Endothelial cell (in vitro differentiated cells): ENCODE results near the gene HCFC1R1. TPM values are rescaled to one million over a fixed set of nuclear protein-coding genes. Genes with fewer than 3 reads are reported as not detected.
A peak's percentile ranks its signal among the peaks of the same experiment; 100 is the strongest.

ENCODE experiments used
- DNase-seq: peaks from one replicate; pipeline ENCODE4 v3.0.0; 2021; ENCODE audit warnings: low spot score
- H3K27ac Mint-ChIP-seq: one replicate; pipeline ENCODE4 v1.8.0; 2021; ENCODE audit warnings: mixed read lengths, inconsistent platforms; ENCODE audit not compliant: unreplicated experiment
- H3K27me3 Mint-ChIP-seq: one replicate; pipeline ENCODE4 v1.8.0; 2021; ENCODE audit warnings: mild to moderate bottlenecking, moderate library complexity, mixed read lengths, inconsistent platforms; ENCODE audit not compliant: unreplicated experiment
- H3K36me3 Mint-ChIP-seq: one replicate; pipeline ENCODE4 v1.8.0; 2021; ENCODE audit warnings: mild to moderate bottlenecking, low read depth, mixed read lengths, inconsistent platforms; ENCODE audit not compliant: unreplicated experiment
- H3K4me1 Mint-ChIP-seq: one replicate; pipeline ENCODE4 v1.8.0; 2021; ENCODE audit warnings: mild to moderate bottlenecking, mixed read lengths, inconsistent platforms; ENCODE audit not compliant: unreplicated experiment
- H3K4me3 Mint-ChIP-seq: one replicate; pipeline ENCODE4 v1.8.0; 2021; ENCODE audit warnings: mild to moderate bottlenecking, mixed read lengths, inconsistent platforms; ENCODE audit not compliant: unreplicated experiment
- H3K9me3 Mint-ChIP-seq: one replicate; pipeline ENCODE4 v1.8.0; 2021; ENCODE audit warnings: mixed read lengths, inconsistent platforms; ENCODE audit not compliant: unreplicated experiment
- total RNA-seq: library from RNA; stranded (reverse); fragmentation: NEBNext Ultra II Directional; extraction: Animal tissue kit (Norgen Biotek cat#: 25700); gene quantifications from one replicate; pipeline ENCODE4 v1.2.1, GENCODE V29; 2021; ENCODE audit not compliant: unreplicated experiment
- TF ChIP-seq, protein P1 (sequence below): fragments of 200-600 bp; sonication (generic); IDR thresholded peaks from one replicate; pipeline ENCODE4 v1.5.0; 2021; ENCODE audit warnings: antibody characterized with exemption; ENCODE audit not compliant: unreplicated experiment

Gene HCFC1R1
- total RNA-seq, 1 donor from 2014 or later: 28.7 TPM

DNA sequence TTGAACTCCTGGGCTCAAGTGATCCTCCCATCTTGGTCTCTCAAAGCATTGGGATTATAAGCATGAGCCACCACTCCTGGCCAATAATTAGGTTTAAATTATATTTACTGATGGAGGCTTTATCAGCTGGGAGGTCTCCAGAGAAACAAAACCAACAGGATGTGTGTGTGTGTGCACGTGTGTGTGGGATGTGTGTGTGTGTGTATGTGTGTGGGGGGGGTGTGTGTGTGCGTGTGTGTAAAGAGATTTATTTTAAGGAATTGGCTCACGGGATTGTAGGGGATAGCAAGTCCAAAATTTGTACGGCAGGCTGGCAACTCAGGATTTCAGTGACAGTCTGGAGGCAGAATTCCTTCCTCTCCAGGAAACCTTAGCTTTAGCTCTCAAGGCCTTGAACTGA, 27.3 kb upstream of the HCFC1R1 start:
- peaks cover 7% of the 10 kb centered on the region for H3K4me1 Mint-ChIP-seq
- no peak for DNase-seq
- H3K9me3 Mint-ChIP-seq: no peaks in the 10 kb centered on the region
- H3K27me3 Mint-ChIP-seq: peaks cover 18% of the 10 kb centered on the region
- no peak overlapping the region for H3K27ac Mint-ChIP-seq
- H3K4me3 Mint-ChIP-seq: no peak overlapping the region
- peaks cover 28% of the 10 kb centered on the region for H3K36me3 Mint-ChIP-seq
- TF ChIP-seq, protein P1, sequence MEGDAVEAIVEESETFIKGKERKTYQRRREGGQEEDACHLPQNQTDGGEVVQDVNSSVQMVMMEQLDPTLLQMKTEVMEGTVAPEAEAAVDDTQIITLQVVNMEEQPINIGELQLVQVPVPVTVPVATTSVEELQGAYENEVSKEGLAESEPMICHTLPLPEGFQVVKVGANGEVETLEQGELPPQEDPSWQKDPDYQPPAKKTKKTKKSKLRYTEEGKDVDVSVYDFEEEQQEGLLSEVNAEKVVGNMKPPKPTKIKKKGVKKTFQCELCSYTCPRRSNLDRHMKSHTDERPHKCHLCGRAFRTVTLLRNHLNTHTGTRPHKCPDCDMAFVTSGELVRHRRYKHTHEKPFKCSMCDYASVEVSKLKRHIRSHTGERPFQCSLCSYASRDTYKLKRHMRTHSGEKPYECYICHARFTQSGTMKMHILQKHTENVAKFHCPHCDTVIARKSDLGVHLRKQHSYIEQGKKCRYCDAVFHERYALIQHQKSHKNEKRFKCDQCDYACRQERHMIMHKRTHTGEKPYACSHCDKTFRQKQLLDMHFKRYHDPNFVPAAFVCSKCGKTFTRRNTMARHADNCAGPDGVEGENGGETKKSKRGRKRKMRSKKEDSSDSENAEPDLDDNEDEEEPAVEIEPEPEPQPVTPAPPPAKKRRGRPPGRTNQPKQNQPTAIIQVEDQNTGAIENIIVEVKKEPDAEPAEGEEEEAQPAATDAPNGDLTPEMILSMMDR: no peak

DNA sequence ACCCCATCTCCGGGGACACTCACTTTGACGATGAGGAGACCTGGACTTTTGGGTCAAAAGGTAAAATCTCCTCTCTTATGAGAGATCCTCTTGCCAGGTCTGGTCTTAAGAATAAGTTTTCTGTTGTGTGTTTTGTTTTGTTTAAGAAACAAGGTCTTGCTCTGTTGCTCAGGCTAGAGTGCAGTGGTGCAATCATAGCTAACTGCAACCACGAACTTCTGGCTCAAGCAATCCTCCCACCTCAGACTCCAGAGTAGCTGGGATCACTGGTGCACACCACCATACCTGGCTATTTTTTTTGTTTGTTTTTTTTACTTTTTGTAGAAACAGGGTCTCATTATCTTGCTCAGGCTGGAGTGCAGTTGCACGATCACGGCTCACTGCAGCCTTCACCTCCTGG, 26.7 kb upstream of the HCFC1R1 start:
- Mint-ChIP-seq H3K36me3 (peaks cover 28% of the 10 kb centered on the region), H3K4me3 (no peak overlapping the region), H3K27me3 (peaks cover 16% of the 10 kb centered on the region), H3K27ac (no peak overlapping the region), H3K4me1 (peaks cover 7% of the 10 kb centered on the region), H3K9me3 (no peaks in the 10 kb centered on the region)
- DNase-seq: no peak
- TF ChIP-seq, protein P1: no peak

GRCh38 chr16:3049921-3050481, 26.3 kb upstream of the HCFC1R1 start:
- Mint-ChIP-seq H3K27me3 (peaks cover 18% of the 10 kb centered on the region), H3K4me3 (no peak overlapping the region), H3K9me3 (no peaks in the 10 kb centered on the region), H3K4me1 (peaks cover 9% of the 10 kb centered on the region), H3K36me3 (peaks cover 24% of the 10 kb centered on the region), H3K27ac (no peak overlapping the region)
- TF ChIP-seq, protein P1: no peak
- no peak for DNase-seq

- peaks cover 22% of the 10 kb centered on the region for H3K27me3 Mint-ChIP-seq
- H3K4me3 Mint-ChIP-seq: no peak overlapping the region
- H3K4me1 Mint-ChIP-seq: peaks cover 8% of the 10 kb centered on the region
- peaks cover 11% of the 10 kb centered on the region for H3K36me3 Mint-ChIP-seq
- TF ChIP-seq, protein P1: no peak
- no peak for DNase-seq
- H3K27ac Mint-ChIP-seq: no peak overlapping the region
- H3K9me3 Mint-ChIP-seq: no peaks in the 10 kb centered on the region
Observed at GRCh38 chr16:3047387-3047720, 23.6 kb upstream of the HCFC1R1 start.

GRCh38 chr16:3046641-3047386, 23.1 kb upstream of the HCFC1R1 start:
- peaks cover 22% of the 10 kb centered on the region for H3K27me3 Mint-ChIP-seq
- peak overlapping the region; percentile 78 for H3K4me3 Mint-ChIP-seq
- no peak for DNase-seq
- H3K36me3 Mint-ChIP-seq: peaks cover 7% of the 10 kb centered on the region
- TF ChIP-seq, protein P1: no peak
- H3K4me1 Mint-ChIP-seq: peaks cover 8% of the 10 kb centered on the region
- H3K9me3 Mint-ChIP-seq: no peaks in the 10 kb centered on the region
- no peak overlapping the region for H3K27ac Mint-ChIP-seq
